Measurements from ENCODE around the gene ARID4B. TPM values are rescaled to one million over a fixed set of nuclear protein-coding genes. Genes with fewer than 3 reads are reported as not detected.
A peak's percentile ranks its signal among the peaks of the same experiment; 100 is the strongest.

ARID4B gene
- total and polyA plus RNA-seq, 2 of the 13 experiments (the other 11 are each of a cell fraction or from before 2014, with no cell fraction given): 9.7 to 24.6 TPM

DNA sequence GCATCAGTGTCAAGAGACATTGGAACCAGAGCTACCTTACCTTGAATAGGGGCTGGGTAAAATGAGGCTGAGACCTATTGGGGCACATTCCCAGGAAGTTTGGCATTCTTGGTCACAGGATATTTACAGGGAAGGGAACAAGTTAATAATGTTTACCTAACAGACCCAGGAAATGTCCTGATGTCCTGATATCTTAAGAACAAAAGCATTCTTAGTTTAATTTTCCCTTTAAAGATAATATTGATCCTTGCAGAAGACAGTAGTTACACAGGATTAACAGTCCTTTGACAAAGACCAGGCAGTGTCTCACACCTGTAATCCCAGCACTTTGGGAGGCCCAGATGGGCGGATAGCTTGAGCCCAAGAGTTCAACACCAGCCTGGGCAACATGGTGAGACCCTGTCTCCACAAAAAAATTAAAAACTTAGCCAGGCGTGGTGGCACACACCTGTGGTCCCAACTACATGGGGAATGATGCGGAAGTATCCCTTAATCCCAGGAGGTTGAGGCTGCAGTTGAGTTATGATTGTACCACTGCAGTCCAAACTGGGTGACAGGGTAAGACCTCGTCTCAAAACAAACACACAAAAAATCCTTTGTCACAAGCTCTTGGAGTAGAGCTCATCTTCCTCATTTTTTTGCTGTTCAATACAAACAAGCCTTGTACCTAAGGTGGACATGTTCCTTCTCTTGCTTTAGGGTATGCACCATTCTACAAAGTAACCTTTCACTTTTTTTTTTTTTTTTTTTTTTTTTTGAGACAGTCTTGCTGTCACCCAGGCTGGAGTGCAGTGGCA is 198.0 kb downstream of the ARID4B start (continued):
- TF ChIP-seq ZSCAN25 (CRISPR knock-in tag; IDR thresholded peaks at IDR 0.05): no peak
- peak; percentile 91 for TF ChIP-seq TCF7 (IDR thresholded peaks at IDR 0.05; ENCODE audit: low read depth)
- TF ChIP-seq RBM39 (IDR thresholded peaks at IDR 0.05; ENCODE audit: low read depth, low read length, poor library complexity, severe bottlenecking): no peak
- TF ChIP-seq RARG (CRISPR knock-in tag; IDR thresholded peaks at IDR 0.05; ENCODE audit: low read depth): no peak
- no peak for TF ChIP-seq CHD2 (IDR thresholded peaks at IDR 0.05; ENCODE audit: low read depth, low read length)
- peak; percentile 76; the same call in 1 of the 2 replicates for TF ChIP-seq PPARG (CRISPR knock-in tag; conservative IDR thresholded peaks at IDR 0.05)
- TF ChIP-seq AGO2 (optimal IDR thresholded peaks at IDR 0.05; ENCODE audit: low read depth, low read length): no peak
- no peak for TF ChIP-seq NR1H2 (CRISPR knock-in tag; IDR thresholded peaks at IDR 0.05; ENCODE audit: borderline replicate concordance, low read depth)
- no peak for TF ChIP-seq ZNF788 (CRISPR knock-in tag; IDR thresholded peaks at IDR 0.05; ENCODE audit: borderline replicate concordance)
- TF ChIP-seq KLF11 (CRISPR knock-in tag; IDR thresholded peaks at IDR 0.05): no peak
- no peak; the same call in 1 of the 2 replicates for TF ChIP-seq SP4 (CRISPR knock-in tag; IDR thresholded peaks at IDR 0.05)
- no peak for TF ChIP-seq ZFP41 (CRISPR knock-in tag; IDR thresholded peaks at IDR 0.05; ENCODE audit: borderline replicate concordance)
- TF ChIP-seq ZNF382 (CRISPR knock-in tag; IDR thresholded peaks at IDR 0.05; ENCODE audit: borderline replicate concordance): no peak
- no peak for TF ChIP-seq ZNF660 (CRISPR knock-in tag; IDR thresholded peaks at IDR 0.05; ENCODE audit: borderline replicate concordance, low read depth)
- TF ChIP-seq, protein P1, sequence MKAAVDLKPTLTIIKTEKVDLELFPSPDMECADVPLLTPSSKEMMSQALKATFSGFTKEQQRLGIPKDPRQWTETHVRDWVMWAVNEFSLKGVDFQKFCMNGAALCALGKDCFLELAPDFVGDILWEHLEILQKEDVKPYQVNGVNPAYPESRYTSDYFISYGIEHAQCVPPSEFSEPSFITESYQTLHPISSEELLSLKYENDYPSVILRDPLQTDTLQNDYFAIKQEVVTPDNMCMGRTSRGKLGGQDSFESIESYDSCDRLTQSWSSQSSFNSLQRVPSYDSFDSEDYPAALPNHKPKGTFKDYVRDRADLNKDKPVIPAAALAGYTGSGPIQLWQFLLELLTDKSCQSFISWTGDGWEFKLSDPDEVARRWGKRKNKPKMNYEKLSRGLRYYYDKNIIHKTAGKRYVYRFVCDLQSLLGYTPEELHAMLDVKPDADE (CRISPR knock-in tag; IDR thresholded peaks at IDR 0.05): no peak
- TF ChIP-seq, protein P2, sequence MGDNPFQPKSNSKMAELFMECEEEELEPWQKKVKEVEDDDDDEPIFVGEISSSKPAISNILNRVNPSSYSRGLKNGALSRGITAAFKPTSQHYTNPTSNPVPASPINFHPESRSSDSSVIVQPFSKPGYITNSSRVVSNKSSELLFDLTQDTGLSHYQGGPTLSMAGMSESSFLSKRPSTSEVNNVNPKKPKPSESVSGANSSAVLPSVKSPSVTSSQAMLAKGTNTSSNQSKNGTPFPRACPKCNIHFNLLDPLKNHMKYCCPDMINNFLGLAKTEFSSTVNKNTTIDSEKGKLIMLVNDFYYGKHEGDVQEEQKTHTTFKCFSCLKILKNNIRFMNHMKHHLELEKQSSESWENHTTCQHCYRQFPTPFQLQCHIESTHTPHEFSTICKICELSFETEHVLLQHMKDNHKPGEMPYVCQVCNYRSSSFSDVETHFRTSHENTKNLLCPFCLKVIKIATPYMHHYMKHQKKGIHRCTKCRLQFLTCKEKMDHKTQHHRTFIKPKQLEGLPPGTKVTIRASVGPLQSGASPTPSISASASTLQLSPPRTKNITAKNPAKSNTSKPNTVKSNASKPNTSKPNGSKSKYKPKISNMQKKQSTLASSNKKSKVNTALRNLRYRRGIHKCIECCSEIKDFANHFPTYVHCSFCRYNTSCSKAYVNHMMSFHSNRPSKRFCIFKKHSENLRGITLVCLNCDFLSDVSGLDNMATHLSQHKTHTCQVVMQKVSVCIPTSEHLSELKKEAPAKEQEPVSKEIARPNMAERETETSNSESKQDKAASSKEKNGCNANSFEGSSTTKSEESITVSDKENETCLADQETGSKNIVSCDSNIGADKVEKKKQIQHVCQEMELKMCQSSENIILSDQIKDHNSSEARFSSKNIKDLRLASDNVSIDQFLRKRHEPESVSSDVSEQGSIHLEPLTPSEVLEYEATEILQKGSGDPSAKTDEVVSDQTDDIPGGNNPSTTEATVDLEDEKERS (CRISPR knock-in tag; IDR thresholded peaks at IDR 0.05): no peak
- TF ChIP-seq ZNF746 (CRISPR knock-in tag; IDR thresholded peaks at IDR 0.05): no peak
- no peak for TF ChIP-seq ZNF777 (CRISPR knock-in tag; IDR thresholded peaks at IDR 0.05)
- TF ChIP-seq, protein P3, sequence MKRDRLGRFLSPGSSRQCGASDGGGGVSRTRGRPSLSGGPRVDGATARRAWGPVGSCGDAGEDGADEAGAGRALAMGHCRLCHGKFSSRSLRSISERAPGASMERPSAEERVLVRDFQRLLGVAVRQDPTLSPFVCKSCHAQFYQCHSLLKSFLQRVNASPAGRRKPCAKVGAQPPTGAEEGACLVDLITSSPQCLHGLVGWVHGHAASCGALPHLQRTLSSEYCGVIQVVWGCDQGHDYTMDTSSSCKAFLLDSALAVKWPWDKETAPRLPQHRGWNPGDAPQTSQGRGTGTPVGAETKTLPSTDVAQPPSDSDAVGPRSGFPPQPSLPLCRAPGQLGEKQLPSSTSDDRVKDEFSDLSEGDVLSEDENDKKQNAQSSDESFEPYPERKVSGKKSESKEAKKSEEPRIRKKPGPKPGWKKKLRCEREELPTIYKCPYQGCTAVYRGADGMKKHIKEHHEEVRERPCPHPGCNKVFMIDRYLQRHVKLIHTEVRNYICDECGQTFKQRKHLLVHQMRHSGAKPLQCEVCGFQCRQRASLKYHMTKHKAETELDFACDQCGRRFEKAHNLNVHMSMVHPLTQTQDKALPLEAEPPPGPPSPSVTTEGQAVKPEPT (CRISPR knock-in tag; IDR thresholded peaks at IDR 0.05; ENCODE audit: low read depth): no peak
- TF ChIP-seq ZNF839 (CRISPR knock-in tag; IDR thresholded peaks at IDR 0.05; ENCODE audit: borderline replicate concordance): no peak
- TF ChIP-seq RBFOX2 (IDR thresholded peaks at IDR 0.05; ENCODE audit: low read depth, low read length): no peak
- TF ChIP-seq, protein P4, sequence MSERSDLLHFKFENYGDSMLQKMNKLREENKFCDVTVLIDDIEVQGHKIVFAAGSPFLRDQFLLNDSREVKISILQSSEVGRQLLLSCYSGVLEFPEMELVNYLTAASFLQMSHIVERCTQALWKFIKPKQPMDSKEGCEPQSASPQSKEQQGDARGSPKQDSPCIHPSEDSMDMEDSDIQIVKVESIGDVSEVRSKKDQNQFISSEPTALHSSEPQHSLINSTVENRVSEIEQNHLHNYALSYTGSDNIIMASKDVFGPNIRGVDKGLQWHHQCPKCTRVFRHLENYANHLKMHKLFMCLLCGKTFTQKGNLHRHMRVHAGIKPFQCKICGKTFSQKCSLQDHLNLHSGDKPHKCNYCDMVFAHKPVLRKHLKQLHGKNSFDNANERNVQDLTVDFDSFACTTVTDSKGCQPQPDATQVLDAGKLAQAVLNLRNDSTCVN (CRISPR knock-in tag; IDR thresholded peaks at IDR 0.05; ENCODE audit: borderline replicate concordance): no peak
- TF ChIP-seq PHB2 (IDR thresholded peaks at IDR 0.05; ENCODE audit: partially characterized antibody): no peak
- TF ChIP-seq HCFC1 (IDR thresholded peaks at IDR 0.05; ENCODE audit: low read depth, low read length): no peak

All from HepG2 (cell line).